K562 (cell line): ENCODE data around the gene SENP3. TPM values are rescaled to one million over a fixed set of nuclear protein-coding genes. Genes with fewer than 3 reads are reported as not detected.

Experiments used
- ATAC-seq: fragments of 200-7000 bp; cut with Tn5 transposase; 3 replicates; pipeline ENCODE4 v1.9.1; 2020; ENCODE audit warnings: moderate library complexity
- BruUV-seq: library from RNA; stranded (reverse); fragments of 400-500 nt; replicated peaks from 2 replicates; lab custom pipeline; 2021; lab: Mats Ljungman, UMichigan
- CTCF ChIA-PET: fragments of 300-600 bp; formaldehyde crosslinking; extraction: SDS; loops from one replicate; lab custom pipeline; 2021; ENCODE audit warnings: low intra/inter-chr PET ratio; lab: Yijun Ruan, JAX
- POLR2A ChIA-PET: fragments of 300-600, 350-650 bp; sonication (Branson Sonifier 250); formaldehyde crosslinking; extraction: SDS; loops from one replicate; lab custom pipeline; 2021; ENCODE audit warnings: antibody characterized with exemption, inconsistent platforms; lab: Yijun Ruan, JAX
- DNase-seq, 4 experiments: peaks; one replicate each; pipeline versions ENCODE4 v3.0.0 to v3.0.0-alpha.2; 2011 to 2018; ENCODE audit warnings: low spot score in 3 of 4, mixed read lengths in 3 of 4; ENCODE audit errors: extremely low read depth in 1 of 4
- FAIRE-seq: peaks from 2 replicates; lab custom pipeline; 2011; peaks lifted over from hg19 to GRCh38; lab: Jason Lieb, UNC
- H2AFZ ChIP-seq: 2 replicates; pipeline ENCODE4 v1.6.0; 2011; ENCODE audit warnings: low read depth, low read length, control low read depth, inconsistent platforms
- H3K27ac ChIP-seq: fragments of 200-600 bp; 3 replicates; pipeline ENCODE4 v1.8.0; 2011; ENCODE audit warnings: low read depth, mild to moderate bottlenecking, control low read depth, inconsistent platforms, low read length, moderate library complexity, mixed read lengths; ENCODE audit errors: extremely low read depth
- H3K27me3 ChIP-seq, 2 experiments: fragments of 300-600 bp in 1 of 2; 2 replicates in 1 of 2; 3 replicates in 1 of 2; pipeline versions ENCODE4 v1.6.0 to v1.8.0; 2011; ENCODE audit warnings: inconsistent platforms in 2 of 2, low read length in 2 of 2, mild to moderate bottlenecking in 1 of 2, mixed read lengths in 1 of 2, moderate library complexity in 1 of 2; ENCODE audit not compliant: control insufficient read depth in 2 of 2, insufficient read depth in 2 of 2
- H3K36me3 ChIP-seq: fragments of 300-600 bp; 3 replicates; pipeline ENCODE4 v1.8.0; 2011; ENCODE audit warnings: mild to moderate bottlenecking, low read length, inconsistent platforms; ENCODE audit not compliant: control insufficient read depth, insufficient read depth
- H3K4me1 ChIP-seq, 2 experiments: fragments of 200-600 bp in 1 of 2; replicated peaks in 1 of 2; 2 replicates in 1 of 2; 3 replicates in 1 of 2; pipeline versions ENCODE4 v1.5.1 to v1.8.0; 2011; ENCODE audit warnings: inconsistent platforms in 2 of 2, low read length in 2 of 2, mild to moderate bottlenecking in 1 of 2, mixed read lengths in 1 of 2, moderate library complexity in 1 of 2; ENCODE audit not compliant: control insufficient read depth in 2 of 2, insufficient read depth in 2 of 2
- H3K4me2 ChIP-seq: 2 replicates; pipeline ENCODE4 v1.6.1; 2011; ENCODE audit warnings: low read length, control low read depth, inconsistent platforms, mixed read lengths; ENCODE audit not compliant: insufficient read depth
- H3K4me3 ChIP-seq: fragments of 200-600 bp; sonication (generic), shearing (Covaris generic); 2 replicates; pipeline ENCODE4 v1.5.1; 2016; ENCODE audit warnings: control low read depth, inconsistent platforms
- H3K79me2 ChIP-seq: fragments of 200-600 bp; 3 replicates; pipeline ENCODE4 v1.8.0; 2011; ENCODE audit warnings: low read length, inconsistent platforms; ENCODE audit not compliant: control insufficient read depth, insufficient read depth
- H3K9ac ChIP-seq, 2 experiments: 2 replicates each; pipeline versions ENCODE4 v1.6.0 to v1.6.1; 2011; ENCODE audit warnings: low read depth in 2 of 2, low read length in 2 of 2, control low read depth in 1 of 2, inconsistent platforms in 1 of 2, mild to moderate bottlenecking in 1 of 2, mixed read lengths in 1 of 2; ENCODE audit not compliant: insufficient read depth in 1 of 2
- H3K9me1 ChIP-seq: one replicate; pipeline ENCODE4 v1.6.0; 2011; ENCODE audit warnings: inconsistent platforms, mild to moderate bottlenecking, low read length, moderate library complexity; ENCODE audit not compliant: control insufficient read depth, insufficient read depth
- H3K9me3 ChIP-seq: replicated peaks from 2 replicates; pipeline ENCODE4 v1.5.1; 2011; ENCODE audit warnings: low read depth, low read length, inconsistent platforms; ENCODE audit not compliant: control insufficient read depth, insufficient read depth
- H4K20me1 ChIP-seq: replicated peaks from 2 replicates; pipeline ENCODE4 v1.6.1; 2011; ENCODE audit warnings: low read length, inconsistent platforms, mixed read lengths; ENCODE audit not compliant: control insufficient read depth, insufficient read depth
- ARID2 ChIP-seq: fragments of 450-650 bp; IDR thresholded peaks from 2 replicates; pipeline ENCODE4 v1.6.1; 2017; ENCODE audit warnings: antibody characterized with exemption, mild to moderate bottlenecking
- CHD1 ChIP-seq: fragments of 200-600 bp; sonication (generic); IDR thresholded peaks from one replicate; pipeline ENCODE4 v1.6.1; 2012; ENCODE audit warnings: mild to moderate bottlenecking, moderate library complexity, low read length, inconsistent platforms
- CREB1 ChIP-seq, 2 experiments: sonication (generic) in 1 of 2; formaldehyde crosslinking in 1 of 2; IDR thresholded peaks; 2 replicates each; pipeline versions ENCODE4 v1.6.1 to v1.8.0; 2012 to 2022; ENCODE audit warnings: inconsistent platforms in 1 of 2, mild to moderate bottlenecking in 1 of 2, missing genetic modification reagents in 1 of 2, moderate library complexity in 1 of 2
- EP400 ChIP-seq: fragments of 450-650 bp; IDR thresholded peaks from 2 replicates; pipeline ENCODE4 v1.6.1; 2017; ENCODE audit warnings: antibody characterized with exemption, mild to moderate bottlenecking, moderate library complexity
- MCM2 ChIP-seq: fragments of 450-650 bp; IDR thresholded peaks from 2 replicates; pipeline ENCODE4 v1.6.1; 2017; ENCODE audit warnings: low read depth, mild to moderate bottlenecking
- MNT ChIP-seq, 2 experiments: fragments of 450-650 bp; conservative IDR thresholded peaks; 2 replicates each; pipeline ENCODE4 v1.6.1; 2017; ENCODE audit warnings: mild to moderate bottlenecking in 2 of 2, moderate library complexity in 2 of 2
- NR2C2 ChIP-seq, 2 experiments: fragments of 200-800 bp in 1 of 2; sonication (Bioruptor generic) in 1 of 2; sonication (generic) in 1 of 2; formaldehyde crosslinking in 1 of 2; IDR thresholded peaks; 2 replicates each; pipeline versions ENCODE4 v1.6.1 to v1.8.0; 2016 to 2022; ENCODE audit warnings: mild to moderate bottlenecking in 1 of 2, missing compliant biosample characterization in 1 of 2, missing genetic modification characterization in 1 of 2, missing genetic modification reagents in 1 of 2
- SMARCA4 ChIP-seq: fragments of 450-650 bp; IDR thresholded peaks from 2 replicates; pipeline ENCODE4 v1.6.1; 2016
- ZBTB40 ChIP-seq, 2 experiments: fragments of 450-650 bp in 1 of 2; sonication (generic) in 1 of 2; formaldehyde crosslinking in 1 of 2; IDR thresholded peaks; 2 replicates each; pipeline versions ENCODE4 v1.7.1 to v1.9.0; 2016 to 2022; ENCODE audit warnings: inconsistent platforms in 1 of 2, mild to moderate bottlenecking in 1 of 2, missing genetic modification reagents in 1 of 2
- WGBS: fragments of 100-300 bp; shearing (Covaris generic); methylation state at CpG from one replicate; pipeline ENCODE4 v1.1.6; 2016; ENCODE audit warnings: low coverage, mixed read lengths; ENCODE audit not compliant: insufficient coverage; ENCODE audit errors: missing lambda C conversion rate; 5-methylcytosine and 5-hydroxymethylcytosine counted together
- in situ Hi-C: fragments of 300-500 bp; cut with MboI; formaldehyde crosslinking; loops from 4 replicates; pipeline ENCODE4 v1.15.0; 2018; ENCODE audit warnings: inconsistent platforms, mixed read lengths
- intact Hi-C: fragments of 100-400 bp; cut with micrococcal nuclease; formaldehyde crosslinking; loops from 2 replicates; pipeline ENCODE4 v1.14.2; 2022
- polyA plus RNA-seq, 8 experiments: library from polyadenylated mRNA; depleted of rRNA in 4 of 8; stranded (reverse) in 5 of 8; unstranded in 3 of 8; fragments of >200 nt; fragmentation: Nextera tagmentation in 2 of 8; fragmentation: Illumina TruSeq in 1 of 8; extraction: Ambion mirVana in 2 of 8; extraction: Trizol in 1 of 8; gene quantifications; 2 replicates each; pipeline versions ENCODE4 v1.2.1 to v1.2.3, GENCODE V29; 2011 to 2014; ENCODE audit warnings: inconsistent platforms in 1 of 8, missing spikeins in 1 of 8
- total RNA-seq, 7 experiments: library from RNA; depleted of rRNA in 6 of 7; stranded (reverse); fragments of >200 nt in 6 of 7; fragmentation: Illumina TruSeq in 2 of 7; extraction: Trizol in 2 of 7; gene quantifications; 2 replicates each; pipeline versions ENCODE4 v1.2.1 to v1.2.3, GENCODE V29; 2011 to 2021; ENCODE audit warnings: low replicate concordance in 1 of 7

Gene SENP3
- total and polyA plus RNA-seq, 9 of the 15 experiments (the other 6 are each of a cell fraction or from before 2014, with no cell fraction given) = 0.63 to 102 (median 78.8) TPM

- H3K9me3 ChIP-seq = no peaks in the 10 kb centered on the region
- peak overlapping the region; percentile 80 for H3K27ac ChIP-seq
- intact Hi-C loops (no loop called here), in situ Hi-C loops (no loop called here)
- H3K4me2 ChIP-seq = peak overlapping the region; percentile 82
- ATAC-seq (no peak), DNase-seq (no peak), FAIRE-seq (peak; percentile 54)
- ChIA-PET POLR2A (interaction anchor here (0.8 to 4.0 kb wide), 4 partner anchors 23 to 245 kb away, joined by 3 to 28 read pairs (median 4); partner anchors contain the start of genes MPDU1 and TP53), CTCF (no interaction called here)
- peaks cover 6% of the 10 kb centered on the region for H3K9me1 ChIP-seq
- 0% methylated on average over 12 of the region's 20 CpGs for WGBS
- peak overlapping the region; percentile 80 to 96 for H3K9ac ChIP-seq
- H3K4me1 ChIP-seq = peaks cover 16 to 27% of the 10 kb centered on the region in 2 experiments; a peak in 4 of 5 replicates
- no peaks in the 10 kb centered on the region; the same call in 1 of the 2 replicates for H4K20me1 ChIP-seq
- no peaks in the 10 kb centered on the region for H3K27me3 ChIP-seq
- H3K36me3 ChIP-seq = peaks cover 14% of the 10 kb centered on the region; the same call in 2 of the 3 replicates
- peak overlapping the region; percentile 4; the same call in 1 of the 2 replicates for H2AFZ ChIP-seq
- peak overlapping the region; percentile 81 for H3K4me3 ChIP-seq
- peaks cover 51% of the 10 kb centered on the region for H3K79me2 ChIP-seq
- BruUV-seq = TSS peak; percentile 54
- TF ChIP-seq CREB1 (IDR thresholded peaks at IDR 0.05) = no peak
- TF ChIP-seq CREB1 (CRISPR knock-in tag; IDR thresholded peaks at IDR 0.05) = no peak
- 0 out of 2 replicates have a peak, but pooled peaks have one; percentile 34 for TF ChIP-seq ZBTB40 (IDR thresholded peaks at IDR 0.05)
- TF ChIP-seq ZBTB40 (CRISPR knock-in tag; IDR thresholded peaks at IDR 0.05) = no peak
- 0 out of 2 replicates have a peak, but pooled peaks have one; percentile 26 for TF ChIP-seq ARID2
- TF ChIP-seq NR2C2 (CRISPR knock-in tag; IDR thresholded peaks at IDR 0.05) = no peak
- TF ChIP-seq NR2C2 (tag; IDR thresholded peaks at IDR 0.05) = 0 out of 2 replicates have a peak, but pooled peaks have one; percentile 4
- TF ChIP-seq CHD1 = peak; percentile 39
- no peak for TF ChIP-seq MCM2
- TF ChIP-seq MNT (conservative IDR thresholded peaks at IDR 0.05) = peak in 1 of 2 experiments; percentile 11; a peak in 1 of 4 replicates
- peak; percentile 63 for TF ChIP-seq SMARCA4
- TF ChIP-seq EP400 = peak; percentile 45; the same call in 1 of the 2 replicates
Measured at GRCh38 chr17:7613769-7614424, 52.2 kb downstream of the SENP3 start.
